BJ (cell line): Measurements from ENCODE around the gene PPFIA2. TPM values are rescaled to one million over a fixed set of nuclear protein-coding genes. Genes with fewer than 3 reads are reported as not detected.

Source experiments
- CTCF ChIA-PET: fragments of 350-600 bp; formaldehyde crosslinking; extraction: SDS; loops from one replicate; lab custom pipeline; 2021; ENCODE audit warnings: antibody characterized with exemption, inconsistent platforms; lab: Yijun Ruan, JAX
- POLR2A ChIA-PET: fragments of 300-600 bp; sonication (Branson Sonifier 250); formaldehyde crosslinking; extraction: SDS; loops from one replicate; lab custom pipeline; 2021; ENCODE audit warnings: antibody characterized with exemption; lab: Charles Lee
- DNase-seq: peaks from one replicate; pipeline ENCODE4 v3.0.0-alpha.2; 2011; ENCODE audit warnings: low read depth
- H3K27me3 ChIP-seq: 2 replicates; pipeline ENCODE4 v1.6.0; 2011; ENCODE audit warnings: low read length; ENCODE audit not compliant: control insufficient read depth, insufficient read depth
- H3K36me3 ChIP-seq: 2 replicates; pipeline ENCODE4 v1.5.1; 2011; ENCODE audit warnings: low read length; ENCODE audit not compliant: control insufficient read depth, insufficient read depth
- H3K4me3 ChIP-seq: 2 replicates; pipeline ENCODE4 v1.5.1; 2011; ENCODE audit warnings: low read depth, mild to moderate bottlenecking, control low read depth, low read length
- CTCF ChIP-seq: IDR thresholded peaks from 2 replicates; pipeline ENCODE4 v1.5.1; 2011; ENCODE audit warnings: low read depth, mild to moderate bottlenecking, control low read depth, inconsistent platforms, low read length, moderate library complexity; ENCODE audit not compliant: insufficient read depth
- polyA plus RNA-seq: library from polyadenylated mRNA; depleted of rRNA; stranded (reverse); fragments of >200 nt; gene quantifications from 2 replicates; pipeline ENCODE4 v1.2.3, GENCODE V29; 2011

The PPFIA2 gene
- polyA plus RNA-seq, 1 experiment, result not detected

GRCh38 chr12:81727391-81727790 is 31.8 kb downstream of the PPFIA2 start:
- DNase-seq, result no peak
- no peaks in the 10 kb centered on the region for H3K36me3 ChIP-seq
- no peak overlapping the region for H3K4me3 ChIP-seq
- ChIA-PET CTCF (no interaction called here), POLR2A (no interaction called here)
- TF ChIP-seq CTCF, result no peak
- no peaks in the 10 kb centered on the region for H3K27me3 ChIP-seq

GRCh38 chr12:81726634-81727033 is 32.5 kb downstream of the PPFIA2 start:
- H3K4me3 ChIP-seq, result no peak overlapping the region
- ChIA-PET POLR2A (no interaction called here), CTCF (no interaction called here)
- DNase-seq, result no peak
- H3K27me3 ChIP-seq, result no peaks in the 10 kb centered on the region
- no peaks in the 10 kb centered on the region for H3K36me3 ChIP-seq
- no peak for TF ChIP-seq CTCF

GRCh38 chr12:81723361-81723760 is 35.8 kb downstream of the PPFIA2 start:
- ChIA-PET POLR2A (no interaction called here), CTCF (no interaction called here)
- no peaks in the 10 kb centered on the region for H3K36me3 ChIP-seq
- no peak overlapping the region for H3K4me3 ChIP-seq
- TF ChIP-seq CTCF, result no peak
- no peaks in the 10 kb centered on the region for H3K27me3 ChIP-seq
- DNase-seq, result no peak

GRCh38 chr12:81722004-81722403 is 37.1 kb downstream of the PPFIA2 start:
- no peak for DNase-seq
- TF ChIP-seq CTCF, result no peak
- POLR2A ChIA-PET, result no interaction called here
- Histone ChIP-seq H3K27me3 (no peaks in the 10 kb centered on the region), H3K4me3 (no peak overlapping the region), H3K36me3 (no peaks in the 10 kb centered on the region)
- CTCF ChIA-PET, result no interaction called here

GRCh38 chr12:81718616-81719015 is 40.5 kb downstream of the PPFIA2 start:
- Histone ChIP-seq H3K27me3 (no peaks in the 10 kb centered on the region), H3K36me3 (no peaks in the 10 kb centered on the region), H3K4me3 (no peak overlapping the region)
- no peak for TF ChIP-seq CTCF
- ChIA-PET CTCF (no interaction called here), POLR2A (no interaction called here)
- DNase-seq, result no peak
